Fibroblast of the aortic adventitia (primary cell): Measurements from ENCODE around the gene AMBN. TPM values are rescaled to one million over a fixed set of nuclear protein-coding genes. Genes with fewer than 3 reads are reported as not detected.

Experiments
- DNase-seq: peaks from one replicate; pipeline ENCODE4 v3.0.0-alpha.2; 2010; ENCODE audit warnings: low read depth
- H3K4me3 ChIP-seq: 2 replicates; pipeline ENCODE4 v1.5.1; 2011; ENCODE audit warnings: low read depth, mild to moderate bottlenecking, control low read depth, low read length, moderate library complexity
- total RNA-seq: library from RNA; depleted of rRNA; stranded (reverse); fragments of >200 nt; gene quantifications from 2 replicates; pipeline ENCODE4 v1.2.3, GENCODE V29; 2012; ENCODE audit warnings: low replicate concordance
- TF ChIP-seq, protein P1 (sequence below): IDR thresholded peaks from 2 replicates; pipeline ENCODE4 v1.5.1; 2011; ENCODE audit warnings: mild to moderate bottlenecking, low read length, control low read depth, inconsistent platforms; ENCODE audit not compliant: insufficient read depth

AMBN gene
- total RNA-seq, 1 donor: not detected

- TF ChIP-seq, protein P1, sequence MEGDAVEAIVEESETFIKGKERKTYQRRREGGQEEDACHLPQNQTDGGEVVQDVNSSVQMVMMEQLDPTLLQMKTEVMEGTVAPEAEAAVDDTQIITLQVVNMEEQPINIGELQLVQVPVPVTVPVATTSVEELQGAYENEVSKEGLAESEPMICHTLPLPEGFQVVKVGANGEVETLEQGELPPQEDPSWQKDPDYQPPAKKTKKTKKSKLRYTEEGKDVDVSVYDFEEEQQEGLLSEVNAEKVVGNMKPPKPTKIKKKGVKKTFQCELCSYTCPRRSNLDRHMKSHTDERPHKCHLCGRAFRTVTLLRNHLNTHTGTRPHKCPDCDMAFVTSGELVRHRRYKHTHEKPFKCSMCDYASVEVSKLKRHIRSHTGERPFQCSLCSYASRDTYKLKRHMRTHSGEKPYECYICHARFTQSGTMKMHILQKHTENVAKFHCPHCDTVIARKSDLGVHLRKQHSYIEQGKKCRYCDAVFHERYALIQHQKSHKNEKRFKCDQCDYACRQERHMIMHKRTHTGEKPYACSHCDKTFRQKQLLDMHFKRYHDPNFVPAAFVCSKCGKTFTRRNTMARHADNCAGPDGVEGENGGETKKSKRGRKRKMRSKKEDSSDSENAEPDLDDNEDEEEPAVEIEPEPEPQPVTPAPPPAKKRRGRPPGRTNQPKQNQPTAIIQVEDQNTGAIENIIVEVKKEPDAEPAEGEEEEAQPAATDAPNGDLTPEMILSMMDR: no peak
- no peak for DNase-seq
- no peak overlapping the region for H3K4me3 ChIP-seq
Observed at GRCh38 chr4:70606459-70606858, 14.4 kb downstream of the AMBN start.

DNA sequence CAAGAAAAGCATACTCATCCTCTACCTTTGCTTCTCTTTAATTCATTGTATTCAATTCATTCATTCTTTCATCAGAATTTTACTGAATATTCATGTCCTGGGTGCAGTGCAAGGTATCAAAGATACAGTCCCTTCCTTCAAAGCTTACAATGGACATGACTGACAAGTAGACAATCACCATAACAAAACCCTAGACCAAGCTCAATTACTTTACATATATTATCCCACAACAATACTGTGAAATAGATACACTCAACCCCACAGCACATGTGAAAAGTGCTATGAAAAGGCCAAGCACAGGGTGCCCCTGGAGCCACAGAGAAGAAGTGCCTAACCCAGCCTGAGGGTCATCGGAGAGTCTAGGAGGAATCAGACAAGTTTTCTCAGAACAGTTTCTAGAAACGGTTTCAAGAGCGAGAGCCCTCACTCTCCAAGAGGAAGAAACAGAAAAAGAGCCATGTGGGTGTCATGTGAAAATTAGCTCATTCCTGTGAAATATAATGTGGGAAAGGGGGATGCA, 15.3 kb downstream of the AMBN start:
- TF ChIP-seq, protein P1: no peak
- no peak overlapping the region for H3K4me3 ChIP-seq
- no peak for DNase-seq

- DNase-seq: no peak
- no peak overlapping the region for H3K4me3 ChIP-seq
- TF ChIP-seq, protein P1: no peak
Observed at GRCh38 chr4:70608324-70608723, 16.3 kb downstream of the AMBN start.

GRCh38 chr4:70613306-70614183, 21.5 kb downstream of the AMBN start:
- no peak overlapping the region for H3K4me3 ChIP-seq
- TF ChIP-seq, protein P1: no peak
- DNase-seq: peak; percentile 8

DNA sequence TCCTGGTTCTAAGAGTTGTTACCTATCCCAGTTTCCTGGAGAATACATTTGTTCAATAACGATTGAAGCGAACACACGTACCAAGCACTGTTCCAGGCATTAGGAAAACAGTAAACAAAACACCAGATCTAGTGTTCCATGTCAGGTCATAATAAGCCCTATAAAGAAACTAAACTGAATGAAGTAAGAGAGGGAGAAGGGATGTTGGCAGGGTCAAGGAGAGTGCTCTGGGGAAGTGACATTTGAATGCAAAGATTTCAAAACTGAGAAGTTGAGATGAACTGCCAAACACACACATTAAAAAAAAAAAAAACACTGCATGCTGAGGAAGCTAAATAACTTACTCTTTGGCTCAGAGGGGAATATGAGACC, 22.1 kb downstream of the AMBN start:
- H3K4me3 ChIP-seq: no peak overlapping the region
- TF ChIP-seq, protein P1: no peak
- DNase-seq: no peak

- TF ChIP-seq, protein P1: no peak
- no peak for DNase-seq
- H3K4me3 ChIP-seq: no peak overlapping the region
Observed at GRCh38 chr4:70619288-70619687, 27.2 kb downstream of the AMBN start.
